K562 treated with DMSO at 1 percent for 4 hours (cell line): ENCODE data around the gene SASH3. TPM values are rescaled to one million over a fixed set of nuclear protein-coding genes. Genes with fewer than 3 reads are reported as not detected.

Experiments used
- total RNA-seq: library from RNA; unstranded; fragments of 300-600 nt; gene quantifications from 2 replicates; pipeline ENCODE4 v1.2.3, GENCODE V29; 2022; ENCODE audit not compliant: insufficient read depth

Gene SASH3
- 0.30 TPM in 1 of 2 replicates, not detected in the other for total RNA-seq

GRCh38 chrX:129779747-129780146 is at the start of gene SASH3:
TSS of gene SASH3 (plus strand) at chrX:129779949. CDS start at chrX:129780098, 149 bp downstream.

GRCh38 chrX:129738466-129739308 is 41.1 kb upstream of the SASH3 start, which contains the start of gene XPNPEP2:
TSS of gene XPNPEP2 (plus strand) at chrX:129738979. CDS start at chrX:129739214, 235 bp downstream.

GRCh38 chrX:129843459-129844306 is 63.9 kb downstream of the SASH3 start, which contains the start of gene ZDHHC9:
TSS of gene ZDHHC9 (minus strand) at chrX:129843886. CDS start at chrX:129841945, 1,941 bp downstream.

Other genes with a start within 250 kb of the SASH3 start
- gene OCRL, start 239.7 kb upstream of the SASH3 start, total RNA-seq = 6.0 and 6.4 TPM in 2 replicates
- 0.18 TPM in 1 of 2 replicates, not detected in the other for gene APLN, start 125.0 kb upstream of the SASH3 start, total RNA-seq
- gene XPNPEP2, start 41.0 kb upstream of the SASH3 start, total RNA-seq = not detected in 2 replicates
- gene ZDHHC9, start 63.9 kb downstream of the SASH3 start, total RNA-seq = 12.3 and 16.3 TPM in 2 replicates
- 17.6 and 18.7 TPM in 2 replicates for gene UTP14A, start 126.2 kb downstream of the SASH3 start, total RNA-seq
- 14.9 and 18.4 TPM in 2 replicates for gene BCORL1, start 202.7 kb downstream of the SASH3 start, total RNA-seq